OCI-M2 (cell line): ENCODE measurements around the gene PPP1R10.

Experiments
- DNase-seq: peaks from one replicate; lab custom pipeline; 2025; ENCODE audit not compliant: unreplicated experiment; lab: John Stamatoyannopoulos, UW

Gene PPP1R10

GRCh38 chr6:30557683-30557981 lies 59.4 kb downstream of the PPP1R10 start:
- no peak for DNase-seq

- DNase-seq = peak; percentile 91
Measured at GRCh38 chr6:30556906-30557682, 59.9 kb downstream of the PPP1R10 start, which contains the start of gene PRR3. PRR3 (plus strand) TSS chr6:30557295; CDS start chr6:30557345, 50 bp downstream.

DNA sequence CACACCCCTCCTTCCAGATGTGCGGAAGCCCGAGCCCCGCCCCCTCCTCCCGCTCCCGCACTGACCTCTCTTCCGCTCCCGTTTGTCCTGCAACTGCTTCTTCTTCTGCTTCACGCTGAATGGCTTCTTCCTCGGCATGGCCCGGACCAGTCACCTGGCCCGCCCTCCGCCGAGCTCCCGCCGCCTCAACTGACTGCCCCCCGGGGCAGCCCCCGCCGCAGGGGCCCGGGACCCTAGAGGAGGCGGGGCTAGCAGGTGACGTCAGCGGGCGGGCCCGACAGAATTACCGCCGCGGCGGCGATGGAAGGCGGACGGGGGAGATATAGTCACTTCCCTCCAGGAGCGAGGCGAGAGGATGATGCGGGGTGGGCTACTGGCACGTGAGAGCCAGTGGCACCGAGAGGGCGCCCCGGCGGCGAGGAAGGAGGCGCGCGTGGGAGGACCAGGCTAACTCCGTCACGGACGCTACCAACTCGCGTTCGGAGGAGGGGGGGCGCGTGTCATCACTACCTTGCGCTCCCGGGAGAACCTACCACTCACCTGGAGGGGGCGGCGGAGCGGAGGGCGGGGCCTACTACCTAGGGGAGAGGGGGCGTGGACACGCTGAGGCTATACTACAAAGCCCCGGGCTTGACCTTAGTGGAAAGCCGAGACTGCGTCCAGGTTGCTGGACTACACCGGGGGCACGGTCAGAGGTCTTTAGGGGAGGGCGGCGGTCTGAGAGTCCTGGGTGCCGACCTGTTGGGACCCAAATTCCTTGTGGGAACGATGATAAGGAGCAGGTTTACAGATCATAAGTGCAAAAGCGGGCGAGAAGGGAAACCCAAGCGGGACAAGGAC lies 60.8 kb downstream of the PPP1R10 start, which contains the start of gene GNL1:
Gene GNL1, minus strand, starts transcription at position 424 of the 840 bp plus-strand sequence. Its CDS starts 286 bp downstream, at position 138.
- peak; percentile 86 for DNase-seq

DNA sequence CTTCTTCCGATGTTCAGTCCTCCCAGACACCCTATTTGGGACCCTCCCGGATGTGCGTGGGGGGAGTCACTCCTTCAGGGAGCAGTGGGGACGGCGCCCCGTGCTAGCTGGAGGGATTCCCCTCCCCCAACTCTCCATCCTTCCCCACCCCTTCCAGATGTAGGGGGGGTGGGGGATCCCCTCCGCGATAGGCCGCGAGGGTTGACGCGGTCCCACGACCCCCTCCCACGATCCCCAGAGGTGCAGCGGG lies 61.3 kb downstream of the PPP1R10 start:
- DNase-seq = no peak

DNA sequence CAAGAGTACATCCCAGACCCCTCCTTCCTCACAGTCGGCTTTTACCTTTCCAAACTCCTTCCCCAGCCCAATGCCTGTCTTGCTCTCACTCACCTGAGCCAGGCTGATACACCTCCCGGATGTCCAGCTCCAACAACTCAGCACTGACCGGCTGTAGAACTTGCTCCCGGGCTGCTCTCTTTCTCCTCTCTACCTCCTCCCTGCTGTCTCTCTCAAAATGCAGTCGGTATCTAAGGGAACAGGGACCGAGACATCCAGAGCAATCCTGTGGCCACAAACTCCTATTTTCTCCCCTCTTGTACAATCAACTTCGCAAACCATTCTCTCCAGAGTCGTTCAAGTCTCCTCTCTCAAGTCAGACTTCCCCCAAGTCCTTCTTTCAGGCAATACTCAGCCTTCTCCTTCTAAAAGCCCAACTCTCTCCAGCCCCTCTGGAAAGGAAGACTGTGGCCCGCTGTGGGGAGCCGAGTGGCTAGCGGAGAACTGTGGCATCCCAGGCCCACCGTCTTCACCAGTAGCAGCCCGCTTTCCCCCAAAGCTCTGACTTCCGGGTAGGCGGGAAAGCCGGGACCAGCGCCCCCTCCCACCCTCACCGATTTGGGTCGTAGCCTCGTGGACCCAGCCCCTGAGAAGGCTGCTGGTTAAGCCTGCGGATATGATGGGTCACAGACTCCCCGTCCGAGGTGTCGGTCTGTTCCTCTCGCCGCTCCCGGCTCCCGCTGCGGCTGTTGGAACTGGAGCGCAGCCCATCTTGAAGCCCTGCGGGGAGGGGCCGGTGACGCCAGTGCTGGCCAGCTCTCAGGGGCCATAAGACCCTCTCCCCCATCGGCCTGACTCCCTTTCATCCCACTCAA lies 61.9 kb downstream of the PPP1R10 start:
- no peak for DNase-seq

DNA sequence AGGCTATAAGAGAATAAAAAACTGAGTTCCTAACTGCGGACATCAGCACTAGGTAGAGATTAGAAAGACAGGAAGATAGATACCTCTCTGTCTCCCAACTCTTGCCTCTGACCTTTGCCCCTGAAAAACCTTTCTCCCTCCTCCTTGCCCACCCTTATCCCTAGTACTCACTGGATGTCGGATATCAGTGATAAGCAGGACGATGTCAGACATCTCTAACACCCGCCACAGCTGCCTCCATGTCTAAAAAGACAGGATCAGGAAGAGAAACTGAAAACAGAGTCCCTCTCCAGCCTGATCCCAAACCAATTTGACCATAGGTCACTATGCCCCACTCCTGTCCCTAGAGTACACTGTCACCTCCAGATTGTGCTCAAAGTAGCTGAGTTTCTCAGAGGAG lies 62.6 kb downstream of the PPP1R10 start:
- no peak for DNase-seq
